C4-2B (cell line): ENCODE results near the gene TCF4.
A peak's percentile ranks its signal among the peaks of the same experiment; 100 is the strongest.

Source experiments
- H3K27ac ChIP-seq: fragments of 450-650 bp; 2 replicates; pipeline ENCODE4 v1.5.1; 2017
- ZFX ChIP-seq: fragments of 450-650 bp; IDR thresholded peaks from 2 replicates; pipeline ENCODE4 v1.6.1; 2017
- TF ChIP-seq, protein P1 (sequence below): fragments of 450-650 bp; conservative IDR thresholded peaks from 2 replicates; pipeline ENCODE4 v1.5.1; 2017; ENCODE audit warnings: mild to moderate bottlenecking

Gene TCF4

DNA sequence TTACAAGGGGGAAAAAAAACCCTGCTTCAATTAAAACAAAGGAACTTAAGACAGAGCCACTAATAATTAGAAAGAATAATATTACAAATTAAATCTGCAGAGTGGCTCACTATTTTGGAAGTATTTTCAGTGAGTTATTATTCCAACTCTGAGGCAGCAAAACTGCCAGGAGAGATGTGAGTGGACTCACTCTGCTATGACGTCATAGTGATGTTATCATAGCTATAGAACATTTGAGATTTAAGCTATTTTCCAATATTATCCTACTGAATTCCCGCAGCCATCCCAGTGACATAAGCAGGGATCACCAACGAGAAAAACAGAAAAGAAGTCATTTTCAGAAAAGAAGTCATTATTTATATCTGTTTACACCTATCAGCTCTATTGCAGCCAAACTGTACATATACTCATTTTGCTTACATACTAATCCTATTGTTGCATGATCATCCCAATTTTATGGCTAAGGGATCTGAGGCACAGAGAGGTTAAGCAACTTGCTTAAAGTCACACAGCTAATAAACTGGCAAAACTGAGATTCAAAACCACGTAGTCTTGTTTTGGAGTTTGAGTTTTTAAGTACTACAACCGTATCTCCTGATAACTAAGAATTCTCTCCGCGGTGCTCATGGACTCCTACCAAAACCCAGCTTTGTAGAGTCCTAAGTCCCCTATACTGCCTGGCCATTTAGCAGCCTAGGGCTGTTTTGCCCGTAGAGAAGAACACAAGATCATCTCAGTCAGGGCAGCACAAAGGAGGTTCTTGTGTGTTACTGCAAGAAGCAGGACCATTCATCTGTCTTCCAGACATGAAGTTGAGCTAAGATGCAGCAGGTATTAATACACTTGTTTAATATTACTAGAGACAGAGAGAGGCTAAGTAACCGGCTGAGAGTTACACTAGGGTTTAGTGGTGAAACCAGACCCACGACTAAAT, 299.8 kb downstream of the TCF4 start:
- no peak overlapping the region for H3K27ac ChIP-seq

DNA sequence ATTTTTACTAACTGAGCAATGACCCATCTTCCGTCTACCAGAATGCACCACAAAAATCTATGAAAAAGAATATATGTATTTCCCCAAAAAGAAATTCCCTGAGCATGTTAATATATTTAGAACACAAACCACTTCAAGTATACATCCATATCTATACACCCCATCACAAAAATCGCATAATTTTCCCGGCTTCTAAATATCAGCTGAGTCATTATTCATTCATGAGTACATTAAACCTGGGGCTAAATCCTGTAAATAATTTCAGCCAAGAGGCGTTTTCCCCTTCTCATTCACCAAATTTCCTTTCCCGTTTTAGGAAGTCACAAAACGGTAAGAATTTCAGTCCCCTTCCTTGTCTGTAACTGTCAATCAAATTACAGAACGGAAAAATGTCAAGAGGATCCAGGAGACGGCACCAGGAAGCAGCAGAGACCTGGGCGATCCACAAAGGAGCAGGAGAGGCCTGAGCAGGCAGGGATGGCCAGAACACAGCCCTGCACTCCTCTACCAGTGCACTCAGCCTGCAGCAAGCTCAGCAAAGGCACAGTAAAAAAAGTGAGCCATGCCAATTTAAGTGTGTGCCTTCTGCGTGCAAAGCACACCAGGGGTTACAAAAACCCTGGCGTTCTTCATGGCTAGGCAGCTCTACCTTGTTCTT, 300.7 kb downstream of the TCF4 start:
- TF ChIP-seq ZFX, result no peak
- H3K27ac ChIP-seq, result no peak overlapping the region

More for the DNA sequence above, 299.8 kb downstream of the TCF4 start:
- no peak for TF ChIP-seq ZFX
- TF ChIP-seq, protein P1, sequence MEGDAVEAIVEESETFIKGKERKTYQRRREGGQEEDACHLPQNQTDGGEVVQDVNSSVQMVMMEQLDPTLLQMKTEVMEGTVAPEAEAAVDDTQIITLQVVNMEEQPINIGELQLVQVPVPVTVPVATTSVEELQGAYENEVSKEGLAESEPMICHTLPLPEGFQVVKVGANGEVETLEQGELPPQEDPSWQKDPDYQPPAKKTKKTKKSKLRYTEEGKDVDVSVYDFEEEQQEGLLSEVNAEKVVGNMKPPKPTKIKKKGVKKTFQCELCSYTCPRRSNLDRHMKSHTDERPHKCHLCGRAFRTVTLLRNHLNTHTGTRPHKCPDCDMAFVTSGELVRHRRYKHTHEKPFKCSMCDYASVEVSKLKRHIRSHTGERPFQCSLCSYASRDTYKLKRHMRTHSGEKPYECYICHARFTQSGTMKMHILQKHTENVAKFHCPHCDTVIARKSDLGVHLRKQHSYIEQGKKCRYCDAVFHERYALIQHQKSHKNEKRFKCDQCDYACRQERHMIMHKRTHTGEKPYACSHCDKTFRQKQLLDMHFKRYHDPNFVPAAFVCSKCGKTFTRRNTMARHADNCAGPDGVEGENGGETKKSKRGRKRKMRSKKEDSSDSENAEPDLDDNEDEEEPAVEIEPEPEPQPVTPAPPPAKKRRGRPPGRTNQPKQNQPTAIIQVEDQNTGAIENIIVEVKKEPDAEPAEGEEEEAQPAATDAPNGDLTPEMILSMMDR, result no peak

DNA sequence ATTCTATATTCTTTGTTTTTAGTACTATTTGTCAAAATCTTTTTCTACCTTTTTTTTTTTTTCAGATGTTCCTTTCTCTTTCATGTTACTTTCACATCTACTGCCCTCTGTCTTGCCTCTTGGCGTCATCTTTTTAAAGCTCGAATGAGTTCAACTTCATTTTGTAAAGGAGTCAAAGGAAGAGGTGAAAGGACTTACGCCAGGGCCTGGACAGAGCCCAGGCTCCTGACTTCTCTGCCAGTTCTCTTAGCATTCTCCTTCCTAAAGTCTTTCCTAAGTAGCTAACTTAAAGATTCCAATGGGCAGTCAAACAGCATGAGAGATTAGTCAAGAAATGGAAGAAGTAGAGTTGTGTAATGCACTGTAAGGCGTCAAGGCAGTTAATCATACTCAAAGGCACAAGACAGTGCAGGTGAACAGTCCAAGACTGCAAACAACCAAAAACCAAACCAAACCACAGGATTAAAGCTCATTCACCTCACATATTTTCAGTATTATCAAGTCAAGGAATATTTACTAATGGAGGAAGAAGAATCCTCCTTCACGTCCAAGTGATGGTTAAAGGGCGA, 301.7 kb downstream of the TCF4 start:
- TF ChIP-seq, protein P1, result no peak
- no peak for TF ChIP-seq ZFX
- H3K27ac ChIP-seq, result no peak overlapping the region

DNA sequence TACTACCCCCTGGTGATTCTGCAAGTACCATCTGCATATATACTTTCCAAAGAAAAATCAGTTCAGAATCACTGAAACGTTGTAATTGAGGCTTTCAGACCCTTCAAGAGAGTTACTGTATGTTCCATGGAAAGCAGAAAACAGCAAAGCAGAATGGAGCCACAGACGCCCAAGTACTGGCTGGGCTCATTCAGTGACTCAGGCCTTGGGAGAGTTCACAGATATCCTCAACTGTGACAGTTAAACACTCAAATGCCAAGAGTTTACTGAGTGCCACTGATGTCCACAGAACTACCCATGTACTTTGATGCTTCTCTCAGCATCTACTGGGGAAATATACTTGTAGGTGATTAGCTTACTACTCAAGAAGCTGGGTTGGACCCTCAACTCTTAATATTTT, 303.4 kb downstream of the TCF4 start:
- TF ChIP-seq ZFX, result no peak
- TF ChIP-seq, protein P1, result no peak
- H3K27ac ChIP-seq, result no peak overlapping the region

DNA sequence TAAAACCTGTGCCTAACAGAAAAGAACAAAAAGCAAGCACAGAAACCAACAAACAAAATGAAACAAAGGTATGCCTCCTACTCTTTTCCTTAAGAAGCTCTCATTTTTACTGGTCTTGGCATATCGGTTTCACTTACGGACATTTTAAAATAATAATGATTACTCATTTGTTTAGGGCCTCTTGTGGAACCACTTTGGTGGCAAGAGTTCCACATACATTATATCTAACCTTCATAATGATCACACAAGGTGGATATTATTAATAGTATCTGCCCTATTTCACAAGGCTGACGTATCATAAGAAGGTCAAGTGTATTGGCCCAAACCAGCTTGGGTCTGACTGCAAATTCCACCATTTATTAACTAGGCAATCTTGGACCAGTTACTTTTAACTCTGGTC, 304.7 kb downstream of the TCF4 start:
- TF ChIP-seq, protein P1, result no peak
- no peak for TF ChIP-seq ZFX
- no peak overlapping the region for H3K27ac ChIP-seq

DNA sequence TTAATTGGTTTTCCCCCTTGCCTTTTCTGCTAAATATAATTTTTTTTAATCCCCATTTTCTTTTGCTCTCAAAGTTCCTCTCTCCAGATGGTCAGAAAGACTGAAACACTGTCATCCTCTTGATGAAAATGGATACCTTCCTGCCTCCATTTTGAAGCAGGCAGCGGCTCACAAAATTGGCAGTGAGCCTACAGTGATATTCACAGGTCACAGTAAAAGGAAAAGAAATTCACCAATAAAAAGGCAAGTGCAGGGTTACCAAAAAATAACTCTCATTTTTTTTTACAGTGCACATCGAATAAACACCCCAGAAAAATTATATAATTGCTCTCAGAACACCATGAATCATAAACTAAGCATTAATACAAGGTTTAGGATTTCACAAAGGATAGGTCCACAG, 307.5 kb downstream of the TCF4 start:
- H3K27ac ChIP-seq, result no peak overlapping the region
- TF ChIP-seq, protein P1, result no peak
- TF ChIP-seq ZFX, result no peak

DNA sequence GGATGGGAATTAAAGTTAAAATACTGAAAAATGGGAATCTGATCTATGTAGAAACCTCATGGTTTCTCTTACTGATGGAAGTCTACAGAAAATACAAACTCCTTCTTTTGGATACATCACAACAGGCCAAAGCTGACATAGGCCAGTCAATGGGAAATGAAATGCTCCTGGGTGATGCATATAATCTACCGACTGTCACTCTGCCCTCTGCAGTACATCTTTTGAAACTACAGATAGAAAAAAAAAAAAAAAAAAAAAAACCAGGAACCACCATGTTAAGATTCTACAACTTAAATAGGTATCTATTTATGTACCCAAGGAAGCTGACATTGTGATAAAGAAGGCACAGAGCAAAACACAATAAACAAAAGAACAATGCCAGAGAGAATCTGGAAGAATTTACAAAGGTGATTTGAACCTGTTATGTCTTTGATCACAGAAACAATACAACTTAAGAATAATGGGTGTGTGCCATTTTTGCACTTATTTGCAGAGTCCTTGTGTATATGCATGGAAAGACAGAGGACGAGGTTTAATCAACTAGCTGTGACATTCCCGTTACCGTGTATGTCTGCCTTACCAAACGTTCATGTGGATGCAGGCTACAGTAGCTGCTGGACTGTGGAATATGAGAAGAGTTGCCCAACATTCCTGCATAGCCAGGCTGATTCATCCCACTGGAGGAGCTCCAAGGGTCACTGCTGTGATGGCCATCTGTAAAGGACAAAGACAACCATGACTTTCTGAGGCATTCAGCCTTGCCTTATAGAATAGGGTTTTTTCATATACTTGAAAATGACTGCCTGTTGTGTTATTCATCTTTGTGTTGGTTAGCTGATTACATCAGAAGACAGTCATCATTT, 312.7 kb downstream of the TCF4 start:
- TF ChIP-seq, protein P1, result peak; percentile 46
- no peak for TF ChIP-seq ZFX
- H3K27ac ChIP-seq, result no peak overlapping the region
